ELR (cell line): Measurements from ENCODE around the gene SLC22A17.
A peak's percentile ranks its signal among the peaks of the same experiment; 100 is the strongest.

Experiments used
- DNase-seq: peaks from one replicate; pipeline ENCODE4 v3.0.0-alpha.2; 2015; ENCODE audit warnings: low read depth

The SLC22A17 gene

DNA sequence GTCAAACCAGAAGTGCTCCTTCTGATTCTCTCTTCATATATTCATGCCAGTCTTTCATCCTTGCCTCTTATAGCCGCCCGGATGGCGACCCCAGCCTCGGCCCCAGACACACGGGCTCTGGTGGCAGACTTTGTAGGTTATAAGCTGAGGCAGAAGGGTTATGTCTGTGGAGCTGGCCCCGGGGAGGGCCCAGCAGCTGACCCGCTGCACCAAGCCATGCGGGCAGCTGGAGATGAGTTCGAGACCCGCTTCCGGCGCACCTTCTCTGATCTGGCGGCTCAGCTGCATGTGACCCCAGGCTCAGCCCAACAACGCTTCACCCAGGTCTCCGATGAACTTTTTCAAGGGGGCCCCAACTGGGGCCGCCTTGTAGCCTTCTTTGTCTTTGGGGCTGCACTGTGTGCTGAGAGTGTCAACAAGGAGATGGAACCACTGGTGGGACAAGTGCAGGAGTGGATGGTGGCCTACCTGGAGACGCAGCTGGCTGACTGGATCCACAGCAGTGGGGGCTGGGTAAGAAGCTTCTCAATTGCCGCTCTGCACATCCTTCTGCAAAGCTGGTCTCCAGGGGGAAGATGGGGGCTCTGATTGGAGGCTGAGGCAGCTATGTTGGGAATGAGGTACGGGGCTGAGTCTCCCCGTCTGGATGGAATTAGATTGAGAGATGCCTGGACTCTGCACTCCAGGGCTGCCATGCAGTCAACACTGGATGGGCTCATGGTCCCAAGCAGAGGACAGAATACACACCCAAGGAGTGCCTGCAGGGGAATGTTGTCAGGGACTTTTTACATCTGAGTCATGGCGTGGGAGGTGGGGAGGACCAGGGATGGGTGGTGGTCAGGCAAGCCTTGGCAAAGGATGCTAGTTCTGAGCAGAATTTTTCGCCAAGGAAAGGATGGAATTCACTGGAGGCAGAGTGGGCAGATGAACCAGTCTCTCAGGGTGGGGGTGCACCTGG lies 44.7 kb downstream of the SLC22A17 start:
- DNase-seq = peak; percentile 47

DNA sequence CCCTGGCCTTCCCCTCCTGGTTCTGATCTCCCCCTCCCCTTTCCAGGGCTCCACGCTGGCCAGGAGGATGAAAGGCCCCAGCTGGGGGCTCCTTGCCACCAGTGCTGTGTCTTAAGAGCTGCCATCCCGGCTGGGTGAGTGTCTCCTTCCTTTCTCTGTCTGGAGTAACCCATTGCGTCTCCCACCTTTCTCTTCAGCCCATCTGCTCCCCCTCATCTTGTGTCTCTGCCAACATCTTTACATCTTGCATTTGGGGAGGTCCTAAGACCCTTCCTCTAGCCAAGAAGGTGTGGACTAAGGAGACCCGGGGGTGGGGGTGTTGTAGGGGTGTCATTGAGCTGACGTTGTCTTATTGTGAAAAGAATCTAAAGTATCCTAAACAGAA lies 45.5 kb downstream of the SLC22A17 start:
- DNase-seq = no peak

DNA sequence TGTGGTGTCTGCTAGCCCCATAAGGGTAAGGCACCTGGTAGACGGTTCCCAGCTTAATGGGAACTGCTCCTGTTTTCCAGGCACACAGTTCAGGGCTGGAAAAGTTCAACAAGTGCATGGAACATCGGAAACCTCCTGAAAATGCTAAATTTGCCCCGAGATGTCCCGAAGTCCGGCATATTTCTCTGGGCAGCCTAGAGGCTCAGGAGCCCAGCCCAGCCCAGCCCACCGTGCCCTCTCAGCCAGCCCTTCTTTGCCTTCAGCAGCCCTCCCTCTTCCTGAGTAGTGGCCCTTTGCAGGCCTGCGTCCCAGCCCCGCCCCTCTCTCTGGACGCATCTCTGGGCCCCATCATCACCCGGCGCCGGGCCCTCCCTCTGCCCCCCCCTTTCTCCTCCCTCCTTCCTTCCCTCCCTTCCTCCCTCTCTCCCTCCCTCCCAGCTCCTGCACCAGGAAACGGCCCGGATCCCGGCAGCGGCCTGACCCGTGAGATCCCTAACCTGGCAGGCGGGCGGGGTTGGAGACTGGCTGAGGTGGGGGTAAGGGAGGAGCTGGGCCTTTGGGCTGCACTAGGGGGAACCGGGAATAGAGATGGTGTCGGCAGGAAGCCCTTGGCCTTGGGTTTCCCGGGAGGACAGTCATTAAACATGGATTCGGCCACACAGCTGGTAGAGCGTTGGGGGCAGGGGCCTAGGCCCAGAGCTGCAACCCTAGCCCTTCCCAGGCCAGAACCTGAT lies 46.1 kb downstream of the SLC22A17 start, which contains the start of gene BCL2L2:
BCL2L2 (plus strand) TSS at position 422 of the 734 bp plus-strand sequence. CDS start 935 bp downstream, outside the sequence.
- DNase-seq = peak; percentile 91

DNA sequence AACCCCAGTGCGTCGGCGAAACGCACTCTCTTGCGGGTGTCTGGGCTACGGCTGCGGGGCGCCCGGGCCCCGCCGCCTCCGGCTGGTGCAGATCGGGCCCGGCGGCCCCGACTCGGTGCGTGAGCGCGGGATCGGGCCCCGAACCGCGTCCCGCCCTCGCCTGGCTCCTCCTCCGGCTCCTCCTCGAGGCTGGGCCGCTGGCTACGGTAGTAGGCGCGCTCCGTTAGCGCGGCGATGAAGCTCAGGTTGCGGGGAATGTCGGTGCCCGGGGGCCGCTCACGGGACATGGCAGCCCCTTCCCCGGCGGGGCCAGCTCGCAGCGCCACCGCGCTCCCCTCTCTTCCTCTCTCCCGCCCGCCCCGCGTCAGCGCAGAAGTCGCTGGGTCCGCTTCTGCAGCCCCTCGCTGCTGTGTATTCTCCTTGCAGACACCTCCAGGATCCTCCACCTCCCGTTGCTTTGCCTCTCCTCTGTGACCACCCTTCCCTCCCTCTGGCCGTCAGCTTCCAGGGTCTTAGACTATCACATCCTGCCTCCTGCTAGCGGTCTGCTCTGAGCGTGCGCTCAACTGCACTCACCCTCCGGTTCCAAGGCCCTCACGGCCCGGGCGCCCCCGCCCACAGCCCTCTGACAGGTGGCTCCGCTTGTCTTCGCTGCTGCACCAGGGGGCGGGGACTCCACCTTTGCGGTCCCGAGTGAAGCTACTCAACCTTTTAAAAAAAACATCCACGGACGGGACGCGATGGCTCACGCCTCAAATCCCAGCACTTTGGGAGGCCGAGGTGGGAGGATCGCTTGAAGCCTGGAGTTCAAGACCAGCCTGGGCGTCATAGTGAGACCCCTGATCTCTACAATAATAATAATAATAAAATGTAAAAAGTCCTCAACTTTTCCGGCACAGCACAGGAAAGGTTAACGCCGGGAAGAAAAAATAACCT lies 50.1 kb downstream of the SLC22A17 start, which contains the start of gene PPP1R3E:
PPP1R3E (minus strand) TSS at position 570 of the 936 bp plus-strand sequence; CDS start at position 287, 283 bp downstream.
- peak; percentile 65 for DNase-seq

DNA sequence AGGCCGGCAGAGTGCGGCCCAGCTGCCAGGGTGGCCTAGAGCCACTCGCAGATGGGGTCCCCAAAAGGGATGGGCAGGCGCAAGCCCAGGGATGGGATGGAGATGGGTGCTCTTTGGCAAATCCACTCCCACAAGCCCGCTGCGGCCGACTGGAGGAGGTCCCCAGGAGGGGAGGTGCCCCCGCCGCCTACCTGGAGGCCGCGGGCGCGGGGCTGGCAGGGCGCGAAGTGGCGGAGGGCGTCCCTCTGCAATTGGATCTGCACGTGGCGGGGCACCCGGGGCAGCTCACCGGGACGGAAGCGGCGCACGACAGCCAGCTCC lies 50.8 kb downstream of the SLC22A17 start:
- DNase-seq = no peak

DNA sequence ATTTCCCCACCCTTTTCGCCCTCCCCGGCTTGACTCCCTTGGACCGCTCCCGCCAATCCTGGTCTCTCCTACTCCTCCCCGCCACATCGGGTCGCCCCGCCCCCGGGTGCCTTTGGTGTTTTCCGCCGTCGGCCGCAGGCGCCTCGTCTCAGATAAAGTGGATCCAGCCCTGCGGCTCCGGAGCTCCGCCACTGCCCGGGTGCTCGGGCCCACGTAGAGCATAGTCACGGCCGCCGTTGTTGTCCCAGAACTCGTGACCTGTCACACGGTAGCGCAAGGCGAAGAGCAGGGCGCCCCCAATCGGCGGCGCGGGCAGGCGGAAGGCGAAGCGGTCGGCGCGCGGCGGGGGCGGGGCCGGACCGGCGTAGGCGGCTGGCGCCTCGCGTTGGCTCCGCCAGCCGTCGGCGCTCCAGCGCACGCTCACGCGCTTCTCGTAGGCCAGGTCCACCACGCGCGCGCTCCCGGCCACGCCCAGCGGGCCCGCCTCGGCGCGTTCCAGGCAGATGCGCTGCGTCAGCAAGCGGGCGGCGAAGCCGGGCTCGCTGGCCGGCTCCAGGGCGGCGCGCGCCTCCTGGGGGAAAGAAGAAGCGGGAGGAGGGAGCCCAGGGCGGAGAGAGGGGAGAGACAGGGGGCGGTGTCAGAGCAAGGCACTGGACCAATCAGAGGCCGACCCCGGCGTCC lies 51.3 kb downstream of the SLC22A17 start:
- peak; percentile 96 for DNase-seq

DNA sequence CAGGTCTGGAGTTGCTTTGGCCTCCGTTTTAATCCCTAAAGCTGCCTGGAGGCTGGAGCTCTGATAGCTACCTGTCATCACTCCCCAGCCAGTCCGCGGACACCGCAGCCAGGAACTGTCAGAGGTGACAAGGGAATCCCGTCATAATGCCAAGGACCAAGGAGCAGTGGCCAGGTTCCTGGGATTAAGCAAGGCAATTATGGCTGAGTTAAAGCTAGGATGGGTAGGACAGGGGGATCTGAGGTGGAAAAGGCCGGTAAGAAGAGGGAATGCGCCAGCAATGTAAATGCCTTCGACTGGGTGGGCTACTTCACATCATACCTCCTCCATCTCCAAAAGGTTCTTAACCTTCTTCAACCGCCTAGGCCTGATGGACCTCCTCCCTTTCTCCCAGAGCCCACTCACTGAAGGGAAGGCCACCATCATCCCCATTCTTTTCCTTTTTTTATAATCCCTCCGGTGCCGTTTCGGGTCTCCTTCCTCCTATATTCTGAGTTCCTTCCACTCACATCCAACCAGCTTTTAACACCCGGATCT lies 51.9 kb downstream of the SLC22A17 start:
- peak; percentile 43 for DNase-seq

DNA sequence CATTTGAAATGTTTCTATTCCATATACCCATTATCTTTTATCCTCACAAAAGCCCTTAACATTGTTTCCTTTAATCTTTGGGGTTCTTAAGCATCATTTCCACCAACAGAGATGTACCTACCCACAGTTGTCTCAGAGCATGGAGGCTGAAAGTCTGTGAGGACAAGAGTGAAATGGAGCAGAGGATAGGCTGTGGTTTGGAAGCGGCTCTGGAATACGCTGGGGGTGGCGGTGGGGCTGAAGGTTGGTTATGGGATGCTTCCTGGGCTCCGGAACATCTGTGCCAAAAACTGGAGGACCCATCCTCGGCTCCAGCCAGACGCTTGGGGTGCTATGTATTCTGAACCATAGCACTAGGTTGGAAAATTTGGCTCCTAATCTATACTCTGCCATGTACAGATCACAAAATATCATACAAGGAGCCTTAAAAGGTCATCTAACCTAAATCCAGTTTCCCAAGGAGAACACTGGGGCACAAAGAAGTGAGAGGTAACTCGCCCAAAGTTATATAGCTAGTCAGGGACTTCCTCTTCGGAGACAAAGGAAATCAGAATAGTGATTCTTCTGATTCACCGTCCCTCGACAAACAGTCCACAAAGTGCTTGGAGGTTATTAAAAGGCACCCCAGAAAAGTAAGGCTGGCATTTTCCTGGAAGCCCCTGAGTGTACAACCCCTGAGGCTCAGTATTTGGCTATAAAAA lies 52.6 kb downstream of the SLC22A17 start:
- DNase-seq = no peak

DNA sequence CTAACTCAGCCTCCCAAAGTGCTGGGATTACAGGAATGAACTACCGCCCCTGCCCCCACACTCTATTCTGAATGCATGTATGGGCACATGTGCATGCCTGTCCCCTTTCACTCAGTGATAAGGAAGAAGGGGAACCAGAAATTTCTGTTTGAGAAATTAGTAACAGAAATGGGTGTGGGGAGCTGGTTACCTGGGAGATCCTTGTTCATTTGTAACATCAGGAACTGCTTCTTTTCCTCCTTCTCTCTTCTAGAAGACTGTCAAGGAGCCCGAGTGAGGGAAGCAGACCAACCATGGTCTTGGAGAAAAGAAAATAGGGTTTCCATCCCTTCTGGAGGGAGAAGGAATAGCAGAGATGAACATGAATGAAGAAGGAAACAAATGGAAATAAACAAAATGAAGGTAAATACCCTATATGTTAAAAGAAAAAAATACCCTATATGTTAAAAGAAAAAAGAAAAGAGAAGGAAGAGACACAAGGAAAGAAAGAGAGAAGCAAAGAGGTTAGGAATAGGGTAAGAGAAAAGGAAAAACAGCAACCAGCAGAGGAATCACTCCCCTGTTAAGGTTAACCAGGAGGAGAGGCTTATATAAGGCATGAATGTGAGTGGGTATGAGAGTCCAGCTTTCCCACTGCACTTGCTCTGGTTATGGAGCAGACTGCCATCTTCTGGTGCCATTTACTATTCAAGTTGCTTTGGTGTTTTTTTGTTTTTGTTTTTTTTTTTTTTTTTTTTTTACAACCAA lies 53.3 kb downstream of the SLC22A17 start:
- peak; percentile 68 for DNase-seq

DNA sequence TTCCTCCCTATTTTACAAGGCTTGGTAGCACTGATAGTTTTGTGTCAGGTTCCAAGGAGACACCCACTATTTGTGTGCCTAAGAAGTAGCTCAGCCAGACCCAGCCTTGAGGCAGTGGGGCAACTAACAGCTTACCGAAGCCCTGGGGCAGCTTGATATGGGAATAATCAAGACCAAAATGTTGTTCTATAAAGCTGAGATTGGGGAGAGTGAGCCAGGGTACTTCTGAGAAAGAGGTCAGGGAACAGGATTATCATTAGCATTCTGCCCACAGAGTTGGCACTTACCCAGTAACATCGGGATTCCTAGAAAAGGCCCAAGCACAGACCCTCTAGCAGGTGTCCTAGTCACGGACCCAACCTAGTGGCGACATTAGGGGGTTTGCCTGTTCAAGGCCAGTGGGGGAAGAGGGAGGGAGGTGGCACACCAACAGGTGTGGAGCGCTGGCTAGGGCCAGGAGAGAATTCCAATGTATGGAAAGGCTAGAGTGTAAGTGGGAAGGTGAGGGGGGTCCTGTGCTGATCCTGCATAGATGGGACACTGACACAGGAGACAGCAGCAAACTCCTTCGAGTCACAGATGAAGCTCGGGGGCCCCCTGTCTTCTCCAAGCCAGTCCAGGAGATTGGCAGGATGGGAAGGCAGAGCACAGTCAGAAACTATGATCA lies 54.9 kb downstream of the SLC22A17 start:
- DNase-seq = no peak

DNA sequence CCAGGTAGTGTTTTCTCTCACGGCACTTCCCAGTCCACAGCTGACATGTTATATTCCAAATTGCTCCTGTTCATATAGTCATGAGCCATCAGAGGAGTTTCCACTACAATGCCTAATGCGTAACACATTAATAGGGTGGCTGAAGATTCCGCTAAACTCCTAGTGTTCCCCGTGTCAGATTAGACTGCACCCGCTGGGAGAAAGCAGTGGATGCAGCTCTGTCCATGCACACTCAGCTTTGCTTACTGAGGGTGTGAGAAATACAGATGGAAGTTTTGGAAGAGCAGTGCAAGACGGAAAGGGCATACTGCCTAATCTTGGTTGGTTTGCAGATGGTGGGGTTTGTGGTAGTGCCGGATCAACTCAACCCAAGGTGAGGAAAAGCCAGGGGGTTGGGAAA lies 55.6 kb downstream of the SLC22A17 start:
- DNase-seq = no peak
